ENCODE measurements around the gene GNA12.

Gene GNA12

DNA sequence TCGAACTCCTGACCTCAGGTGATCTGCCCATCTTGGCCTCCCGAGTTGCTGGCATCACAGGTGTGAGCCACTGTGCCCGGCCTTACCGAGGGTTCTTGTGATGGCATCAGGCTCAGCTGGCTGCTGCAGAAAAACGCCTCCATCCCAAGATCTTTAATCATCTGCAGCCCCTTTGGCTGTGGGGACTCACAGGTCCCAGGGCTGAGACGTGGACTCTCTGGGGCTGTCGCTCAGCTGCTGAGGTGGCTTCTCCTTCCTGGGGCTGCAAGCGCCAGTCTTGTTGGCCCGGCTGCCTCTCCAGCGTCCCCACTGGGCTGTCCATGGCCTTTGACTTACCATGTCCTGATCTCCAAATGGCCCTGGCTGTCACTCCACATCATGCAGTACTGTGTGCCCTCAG lies 136.1 kb downstream of the GNA12 start:
- Histone ChIP-seq H3K27me3 (replicated peaks; ENCODE audit: insufficient read depth, low read length) (no peaks in the 10 kb centered on the region), H2AFZ (ENCODE audit: low read length) (no peak overlapping the region), H3K9me2 (replicated peaks; ENCODE audit: insufficient read depth, low read length) (no peaks in the 10 kb centered on the region), H3K4me2 (ENCODE audit: low read depth, low read length) (no peak overlapping the region), H3K27ac (ENCODE audit: low read length) (no peak overlapping the region), H4K20me1 (ENCODE audit: insufficient read depth, low read length) (no peaks in the 10 kb centered on the region), H3K9ac (ENCODE audit: low read length) (no peak overlapping the region), H3K4me3 (ENCODE audit: low read length) (no peak overlapping the region), H3K79me2 (ENCODE audit: low read length) (no peaks in the 10 kb centered on the region), H3K36me3 (replicated peaks; ENCODE audit: insufficient read depth, low read length) (no peaks in the 10 kb centered on the region), H3F3A (ENCODE audit: insufficient read depth, low read length) (peaks cover 22% of the 10 kb centered on the region), H3K9me3 (replicated peaks; ENCODE audit: insufficient read depth, low read length) (no peaks in the 10 kb centered on the region), H3K4me1 (ENCODE audit: low read length) (peaks cover 22% of the 10 kb centered on the region)
- no peak for DNase-seq
- TF ChIP-seq, protein P1, sequence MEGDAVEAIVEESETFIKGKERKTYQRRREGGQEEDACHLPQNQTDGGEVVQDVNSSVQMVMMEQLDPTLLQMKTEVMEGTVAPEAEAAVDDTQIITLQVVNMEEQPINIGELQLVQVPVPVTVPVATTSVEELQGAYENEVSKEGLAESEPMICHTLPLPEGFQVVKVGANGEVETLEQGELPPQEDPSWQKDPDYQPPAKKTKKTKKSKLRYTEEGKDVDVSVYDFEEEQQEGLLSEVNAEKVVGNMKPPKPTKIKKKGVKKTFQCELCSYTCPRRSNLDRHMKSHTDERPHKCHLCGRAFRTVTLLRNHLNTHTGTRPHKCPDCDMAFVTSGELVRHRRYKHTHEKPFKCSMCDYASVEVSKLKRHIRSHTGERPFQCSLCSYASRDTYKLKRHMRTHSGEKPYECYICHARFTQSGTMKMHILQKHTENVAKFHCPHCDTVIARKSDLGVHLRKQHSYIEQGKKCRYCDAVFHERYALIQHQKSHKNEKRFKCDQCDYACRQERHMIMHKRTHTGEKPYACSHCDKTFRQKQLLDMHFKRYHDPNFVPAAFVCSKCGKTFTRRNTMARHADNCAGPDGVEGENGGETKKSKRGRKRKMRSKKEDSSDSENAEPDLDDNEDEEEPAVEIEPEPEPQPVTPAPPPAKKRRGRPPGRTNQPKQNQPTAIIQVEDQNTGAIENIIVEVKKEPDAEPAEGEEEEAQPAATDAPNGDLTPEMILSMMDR (IDR thresholded peaks at IDR 0.05; ENCODE audit: low read length): no peak
- TF ChIP-seq EZH2phosphoT487 (IDR thresholded peaks at IDR 0.05; ENCODE audit: low read length) (no peak), EZH2 (optimal IDR thresholded peaks at IDR 0.05; ENCODE audit: low read depth, low read length) (no peak)

DNA sequence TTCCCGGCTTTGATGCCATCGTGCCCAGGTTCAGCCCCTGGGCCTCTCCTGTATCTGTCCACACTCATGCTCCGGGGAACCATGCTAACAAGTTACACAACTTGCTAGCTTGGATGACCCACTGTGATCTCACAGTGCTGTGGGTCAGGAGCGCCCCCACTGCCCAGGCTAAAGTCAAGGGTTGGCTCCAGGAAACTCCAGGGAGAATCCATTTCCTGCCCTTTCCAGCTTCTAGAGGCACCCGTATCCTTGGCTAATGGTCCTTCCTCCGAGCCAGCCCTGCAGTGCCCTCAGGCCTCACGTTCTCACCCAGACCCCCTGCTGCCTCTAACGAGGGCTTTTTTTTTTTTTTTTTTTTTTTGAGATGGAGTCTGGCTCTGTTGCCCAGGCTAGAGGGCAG lies 136.6 kb downstream of the GNA12 start:
- H4K20me1 ChIP-seq (ENCODE audit: insufficient read depth, low read length): no peaks in the 10 kb centered on the region
- H3K4me3 ChIP-seq (ENCODE audit: low read length): no peak overlapping the region
- no peak overlapping the region for H3K9ac ChIP-seq (ENCODE audit: low read length)
- peaks cover 22% of the 10 kb centered on the region for H3F3A ChIP-seq (ENCODE audit: insufficient read depth, low read length)
- no peak for DNase-seq
- H3K4me1 ChIP-seq (ENCODE audit: low read length): peaks cover 22% of the 10 kb centered on the region
- H3K36me3 ChIP-seq (replicated peaks; ENCODE audit: insufficient read depth, low read length): no peaks in the 10 kb centered on the region
- H3K79me2 ChIP-seq (ENCODE audit: low read length): no peaks in the 10 kb centered on the region
- no peak overlapping the region for H3K27ac ChIP-seq (ENCODE audit: low read length)
- H3K27me3 ChIP-seq (replicated peaks; ENCODE audit: insufficient read depth, low read length): no peaks in the 10 kb centered on the region
- no peaks in the 10 kb centered on the region for H3K9me3 ChIP-seq (replicated peaks; ENCODE audit: insufficient read depth, low read length)
- H2AFZ ChIP-seq (ENCODE audit: low read length): no peak overlapping the region
- no peaks in the 10 kb centered on the region for H3K9me2 ChIP-seq (replicated peaks; ENCODE audit: insufficient read depth, low read length)
- no peak overlapping the region for H3K4me2 ChIP-seq (ENCODE audit: low read depth, low read length)
- TF ChIP-seq EZH2 (optimal IDR thresholded peaks at IDR 0.05; ENCODE audit: low read depth, low read length): no peak
- TF ChIP-seq, protein P1 (IDR thresholded peaks at IDR 0.05; ENCODE audit: low read length): no peak
- no peak for TF ChIP-seq EZH2phosphoT487 (IDR thresholded peaks at IDR 0.05; ENCODE audit: low read length)

DNA sequence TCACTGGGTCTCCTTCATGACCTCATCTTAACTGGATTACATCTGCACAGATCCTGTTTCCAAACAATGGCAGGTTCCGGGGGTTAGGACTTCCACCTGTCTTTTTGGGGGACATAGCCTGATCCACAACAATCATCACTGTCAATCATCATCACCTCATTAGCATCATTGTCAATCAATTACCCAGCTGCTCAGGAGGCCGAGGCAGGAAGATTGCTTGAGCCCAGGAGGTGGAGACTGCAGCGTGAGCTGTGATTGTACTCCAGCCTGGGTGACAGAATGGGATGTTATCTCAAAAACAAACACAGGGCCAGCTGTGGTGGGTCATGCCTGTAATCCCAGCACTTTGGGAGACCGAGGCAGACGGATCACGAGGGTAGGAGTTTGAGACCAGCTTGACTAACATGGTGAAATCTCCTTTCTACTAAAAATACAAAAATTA lies 137.4 kb downstream of the GNA12 start:
- TF ChIP-seq EZH2 (optimal IDR thresholded peaks at IDR 0.05; ENCODE audit: low read depth, low read length) (no peak), EZH2phosphoT487 (IDR thresholded peaks at IDR 0.05; ENCODE audit: low read length) (no peak)
- TF ChIP-seq, protein P1 (IDR thresholded peaks at IDR 0.05; ENCODE audit: low read length): no peak

More for the DNA sequence above, 137.4 kb downstream of the GNA12 start:
- Histone ChIP-seq H3K9ac (ENCODE audit: low read length) (no peak overlapping the region), H4K20me1 (ENCODE audit: insufficient read depth, low read length) (no peaks in the 10 kb centered on the region), H3K4me3 (ENCODE audit: low read length) (no peak overlapping the region), H3K9me3 (replicated peaks; ENCODE audit: insufficient read depth, low read length) (no peaks in the 10 kb centered on the region), H3F3A (ENCODE audit: insufficient read depth, low read length) (peaks cover 21% of the 10 kb centered on the region), H3K36me3 (replicated peaks; ENCODE audit: insufficient read depth, low read length) (no peaks in the 10 kb centered on the region), H3K27me3 (replicated peaks; ENCODE audit: insufficient read depth, low read length) (no peaks in the 10 kb centered on the region), H2AFZ (ENCODE audit: low read length) (no peak overlapping the region), H3K27ac (ENCODE audit: low read length) (no peak overlapping the region), H3K9me2 (replicated peaks; ENCODE audit: insufficient read depth, low read length) (no peaks in the 10 kb centered on the region), H3K4me2 (ENCODE audit: low read depth, low read length) (no peak overlapping the region), H3K79me2 (ENCODE audit: low read length) (no peaks in the 10 kb centered on the region), H3K4me1 (ENCODE audit: low read length) (peaks cover 18% of the 10 kb centered on the region)
- no peak for DNase-seq

Data from MM.1S (cell line).